C4-2B (cell line): Measurements from ENCODE around the gene PEA15.

Experiments used
- H3K27ac ChIP-seq: fragments of 450-650 bp; 2 replicates; pipeline ENCODE4 v1.5.1; 2017
- CTCF ChIP-seq: fragments of 450-650 bp; conservative IDR thresholded peaks from 2 replicates; pipeline ENCODE4 v1.5.1; 2017; ENCODE audit warnings: mild to moderate bottlenecking
- ZFX ChIP-seq: fragments of 450-650 bp; IDR thresholded peaks from 2 replicates; pipeline ENCODE4 v1.6.1; 2017

Gene PEA15, protein sequence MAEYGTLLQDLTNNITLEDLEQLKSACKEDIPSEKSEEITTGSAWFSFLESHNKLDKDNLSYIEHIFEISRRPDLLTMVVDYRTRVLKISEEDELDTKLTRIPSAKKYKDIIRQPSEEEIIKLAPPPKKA

DNA sequence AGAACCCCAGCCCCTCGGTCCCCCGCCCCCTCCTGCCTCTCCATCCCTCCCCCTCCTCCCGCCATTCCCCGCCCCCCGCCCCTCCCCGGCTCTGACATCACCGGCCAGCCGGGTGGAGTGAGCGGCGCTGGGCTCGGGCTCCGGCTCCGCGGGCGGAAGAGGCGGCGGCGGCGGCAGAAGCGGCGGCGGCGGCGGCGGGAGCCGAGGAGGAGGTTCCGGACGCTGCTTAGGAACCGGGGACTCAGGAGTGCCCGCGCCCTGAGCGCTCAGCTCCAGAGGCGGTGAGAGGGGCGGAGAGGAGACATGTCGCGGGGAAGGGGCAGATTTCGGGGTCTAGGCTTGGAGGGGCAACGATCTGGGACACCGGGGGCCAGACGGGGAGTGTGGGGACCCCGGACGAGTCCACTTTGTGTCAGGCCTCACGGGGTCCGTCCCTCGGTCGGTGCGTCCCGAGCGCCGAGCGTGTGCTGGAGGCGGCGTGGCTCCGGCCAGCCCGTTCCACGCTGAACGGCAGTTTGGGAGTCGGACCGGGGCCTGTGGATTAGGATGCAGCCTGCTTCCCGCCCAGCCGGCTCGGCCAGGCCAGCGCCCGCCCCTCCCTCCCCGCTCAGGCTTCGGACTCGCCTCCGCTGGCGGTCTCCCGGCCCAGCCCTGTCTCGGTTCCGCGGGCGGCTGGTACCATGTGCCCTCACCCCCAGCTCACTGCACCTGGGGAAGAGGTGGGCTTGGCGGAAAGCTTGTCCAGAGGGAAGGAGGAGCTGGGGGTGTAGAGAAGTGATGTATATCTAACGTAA, at the start of gene PEA15:
Gene PEA15, plus strand, starts transcription at position 143 of the 794 bp plus-strand sequence. CDS start 6,161 bp downstream, outside the sequence.
- TF ChIP-seq ZFX (peak; percentile 91), CTCF (no peak)
- peak within 1 kb of the TSS; percentile 87 for H3K27ac ChIP-seq

DNA sequence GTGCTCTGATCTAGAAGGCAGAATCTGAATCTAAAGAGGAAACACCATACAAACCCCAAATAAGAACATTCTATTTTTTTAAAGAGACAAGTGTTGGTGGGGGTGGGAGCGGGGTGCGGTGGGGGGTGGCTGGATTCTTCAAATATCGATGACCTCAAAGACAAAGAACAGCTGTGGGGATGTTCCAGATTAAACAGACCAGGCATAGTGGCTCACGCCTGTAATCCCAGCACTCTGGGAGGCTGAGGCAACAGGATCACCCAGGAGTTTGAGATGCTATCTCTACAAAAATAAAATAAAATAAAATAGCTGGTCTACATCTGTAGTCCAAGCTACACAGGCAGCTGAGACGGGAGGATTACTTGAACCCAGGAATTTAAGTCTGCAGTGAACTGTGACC, 48.8 kb upstream of the PEA15 start:
- peak overlapping the region; percentile 67 for H3K27ac ChIP-seq
- no peak for TF ChIP-seq CTCF
- no peak for TF ChIP-seq ZFX

GRCh38 chr1:160157174-160157573, 48.0 kb upstream of the PEA15 start:
- no peak for TF ChIP-seq ZFX
- peak overlapping the region; percentile 67 for H3K27ac ChIP-seq

GRCh38 chr1:160158031-160158430, 47.2 kb upstream of the PEA15 start:
- H3K27ac ChIP-seq, result peak overlapping the region; percentile 65
- no peak for TF ChIP-seq CTCF
- TF ChIP-seq ZFX, result no peak

GRCh38 chr1:160158534-160158933, 46.6 kb upstream of the PEA15 start:
- no peak for TF ChIP-seq ZFX
- TF ChIP-seq CTCF, result no peak
- peak overlapping the region; percentile 65 for H3K27ac ChIP-seq

GRCh38 chr1:160159846-160160245, 45.3 kb upstream of the PEA15 start:
- peak overlapping the region; percentile 56 for H3K27ac ChIP-seq
- no peak for TF ChIP-seq CTCF
- no peak for TF ChIP-seq ZFX

DNA sequence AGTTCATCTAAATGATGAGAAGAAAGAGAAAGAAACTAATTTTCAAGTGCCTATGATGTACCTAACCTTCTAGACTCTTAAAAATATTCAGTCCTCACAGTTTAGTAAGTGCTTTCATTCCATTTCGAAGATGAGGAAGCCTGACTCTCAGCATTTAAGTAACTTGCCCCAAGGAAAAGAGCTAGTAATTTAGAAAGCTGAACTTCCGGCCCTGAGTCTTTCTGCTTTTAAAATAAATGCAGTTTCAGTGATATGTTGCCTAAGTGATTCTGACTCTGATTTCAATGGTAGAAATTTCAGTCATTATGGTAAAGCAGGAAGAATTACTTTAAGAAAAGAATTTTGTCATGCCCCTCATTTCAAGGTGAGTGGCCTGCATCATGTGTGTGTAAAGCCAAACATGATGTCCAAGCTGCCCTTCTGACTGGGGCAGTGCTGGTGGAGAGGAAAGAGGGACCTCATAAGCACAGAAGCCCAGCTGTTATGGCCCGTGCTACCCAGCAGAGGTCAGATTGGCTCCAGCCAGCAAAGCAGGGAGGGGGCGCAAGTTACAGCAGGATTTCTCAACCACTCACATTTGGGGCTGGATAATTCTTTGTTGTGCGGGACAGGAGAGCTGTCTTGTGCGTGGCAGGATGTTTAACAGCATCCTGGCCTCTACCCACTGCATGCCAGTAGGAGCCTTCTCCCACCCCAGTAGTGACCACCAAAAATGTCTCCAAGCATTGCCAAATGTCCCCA, 43.0 kb upstream of the PEA15 start:
- TF ChIP-seq ZFX, result no peak
- TF ChIP-seq CTCF, result peak; percentile 1; the same call in 1 of the 2 replicates
- no peak overlapping the region for H3K27ac ChIP-seq
